HEK293T (cell line): ENCODE results near the gene FOSB.
A peak's percentile ranks its signal among the peaks of the same experiment; 100 is the strongest.

Experiments used
- BHLHE40 ChIP-seq: fragments of 450-650 bp; IDR thresholded peaks from 2 replicates; pipeline ENCODE4 v1.6.1; 2016; ENCODE audit warnings: mild to moderate bottlenecking, moderate library complexity, borderline replicate concordance
- FOXK2 ChIP-seq: fragments of 450-650 bp; IDR thresholded peaks from 2 replicates; pipeline ENCODE4 v1.6.1; 2016; ENCODE audit warnings: mild to moderate bottlenecking
- SP1 ChIP-seq: fragments of 450-650 bp; IDR thresholded peaks from 2 replicates; pipeline ENCODE4 v1.6.1; 2017
- SUZ12 ChIP-seq: fragments of 450-650 bp; IDR thresholded peaks from 2 replicates; pipeline ENCODE4 v1.6.1; 2016; ENCODE audit warnings: mild to moderate bottlenecking
- TARDBP ChIP-seq: fragments of 450-650 bp; IDR thresholded peaks from 2 replicates; pipeline ENCODE4 v1.6.1; 2016
- TF ChIP-seq, protein P1 (sequence below): fragments of 450-650 bp; IDR thresholded peaks from 2 replicates; pipeline ENCODE4 v1.6.1; 2016

DNA sequence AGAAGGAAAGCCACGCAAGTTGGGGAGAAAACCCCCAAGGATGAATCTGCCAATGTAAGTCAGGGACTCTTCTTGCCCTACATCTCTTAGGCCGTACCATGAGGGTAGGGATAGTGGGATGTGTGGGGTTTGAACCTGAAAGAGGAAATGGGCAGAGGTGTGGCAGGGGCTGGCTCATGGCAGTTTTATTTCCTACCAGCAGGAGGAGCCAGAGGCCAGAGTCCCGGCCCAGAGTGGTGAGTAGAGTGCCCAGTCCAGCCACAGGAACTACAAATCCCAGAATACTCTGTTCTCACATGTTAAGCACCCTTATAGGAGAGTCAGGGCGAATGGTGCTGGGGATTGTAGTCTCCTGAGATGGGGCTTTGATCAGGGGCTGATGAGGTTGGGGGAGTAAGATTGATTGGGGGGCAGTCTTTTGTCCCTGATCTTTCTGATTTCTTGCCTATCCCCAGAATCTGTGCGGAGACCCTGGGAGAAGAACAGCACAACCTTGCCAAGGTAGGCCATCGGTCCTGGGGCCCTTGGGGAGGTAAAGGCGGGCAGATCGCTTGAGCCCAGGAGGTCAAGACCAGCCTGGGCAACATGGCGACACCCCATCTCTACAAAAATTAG, 56.0 kb downstream of the FOSB start:
- TF ChIP-seq SP1, result no peak
- TF ChIP-seq BHLHE40, result no peak
- peak; percentile 88 for TF ChIP-seq SUZ12
- TF ChIP-seq TARDBP, result no peak
- TF ChIP-seq FOXK2, result no peak
- TF ChIP-seq, protein P1, sequence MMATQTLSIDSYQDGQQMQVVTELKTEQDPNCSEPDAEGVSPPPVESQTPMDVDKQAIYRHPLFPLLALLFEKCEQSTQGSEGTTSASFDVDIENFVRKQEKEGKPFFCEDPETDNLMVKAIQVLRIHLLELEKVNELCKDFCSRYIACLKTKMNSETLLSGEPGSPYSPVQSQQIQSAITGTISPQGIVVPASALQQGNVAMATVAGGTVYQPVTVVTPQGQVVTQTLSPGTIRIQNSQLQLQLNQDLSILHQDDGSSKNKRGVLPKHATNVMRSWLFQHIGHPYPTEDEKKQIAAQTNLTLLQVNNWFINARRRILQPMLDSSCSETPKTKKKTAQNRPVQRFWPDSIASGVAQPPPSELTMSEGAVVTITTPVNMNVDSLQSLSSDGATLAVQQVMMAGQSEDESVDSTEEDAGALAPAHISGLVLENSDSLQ, result no peak
